Right ventricle myocardium superior (tissue), 1 donor: ENCODE measurements around the gene TAS2R9. TPM values are rescaled to one million over a fixed set of nuclear protein-coding genes. Genes with fewer than 3 reads are reported as not detected.

ENCODE experiments used
- ATAC-seq: fragments of 200-7000 bp; cut with Tn5 transposase; one replicate; pipeline ENCODE4 v1.9.1; 2020; ENCODE audit warnings: mild to moderate bottlenecking; ENCODE audit not compliant: poor library complexity
- DNase-seq: peaks from one replicate; pipeline ENCODE4 v3.0.0-alpha.2; 2020
- intact Hi-C: fragments of 100-400 bp; cut with DNase I; formaldehyde crosslinking; loops from one replicate; pipeline ENCODE4 v1.11.2; 2022
- total RNA-seq: library from RNA; stranded (reverse); fragmentation: NEBNext Ultra II Directional; extraction: Animal tissue kit (Norgen Biotek cat#: 25700); gene quantifications from one replicate; pipeline ENCODE4 v1.2.1, GENCODE V29; 2021
- donor health status: DM: no; HTN: yes; CAD: no; lungs with severe emphysema.

Gene TAS2R9
- total RNA-seq, 1 donor from 2014 or later = 0.22 TPM

DNA sequence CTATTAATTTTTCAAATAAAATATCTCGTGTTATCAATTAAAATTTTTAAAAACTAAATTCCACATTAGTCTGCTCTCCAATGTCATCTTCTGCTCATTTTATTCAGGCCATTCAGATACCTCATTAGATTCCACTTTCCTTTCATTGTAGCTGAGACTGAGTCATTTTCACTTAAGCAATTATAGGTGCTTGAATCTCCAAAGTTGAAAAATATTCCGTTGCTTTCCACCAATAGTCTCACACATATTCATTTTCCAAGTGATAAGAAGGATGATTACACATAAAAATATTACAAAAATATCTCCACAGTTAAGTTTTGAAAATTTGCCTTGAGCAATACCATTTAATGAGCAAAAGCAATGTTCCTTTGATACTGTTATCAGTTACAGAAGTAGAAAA lies 50.3 kb downstream of the TAS2R9 start:
- intact Hi-C loops = no loop called here
- no peak for ATAC-seq
- no peak for DNase-seq

Other genes with a start within 250 kb of the TAS2R9 start
- gene MAGOHB, start 196.6 kb downstream of the TAS2R9 start, total RNA-seq = 14.0 TPM
- not detected for gene STYK1, start 136.1 kb downstream of the TAS2R9 start, total RNA-seq
- gene YBX3, start 86.8 kb downstream of the TAS2R9 start, total RNA-seq = 535 TPM
- not detected for gene TAS2R7, start 7.5 kb downstream of the TAS2R9 start, total RNA-seq
- gene TAS2R8, start 2.9 kb downstream of the TAS2R9 start, total RNA-seq = not detected
- not detected for gene TAS2R10, start 16.2 kb upstream of the TAS2R9 start, total RNA-seq
- gene PRR4, start 39.3 kb upstream of the TAS2R9 start, total RNA-seq = 1.1 TPM
- 2.5 TPM for gene PRH1, start 74.1 kb upstream of the TAS2R9 start, total RNA-seq
- 0.27 TPM for gene TAS2R13, start 99.4 kb upstream of the TAS2R9 start, total RNA-seq
- not detected for gene PRH2, start 119.1 kb upstream of the TAS2R9 start, total RNA-seq
- 0.75 TPM for gene TAS2R14, start 129.1 kb upstream of the TAS2R9 start, total RNA-seq
- gene TAS2R50, start 176.7 kb upstream of the TAS2R9 start, total RNA-seq = 0.22 TPM
- 0.43 TPM for gene TAS2R20, start 188.1 kb upstream of the TAS2R9 start, total RNA-seq
- gene TAS2R19, start 212.5 kb upstream of the TAS2R9 start, total RNA-seq = 0.51 TPM
- gene TAS2R31, start 221.2 kb upstream of the TAS2R9 start, total RNA-seq = 0.38 TPM